ENCODE measurements around the gene PXN. TPM values are rescaled to one million over a fixed set of nuclear protein-coding genes. Genes with fewer than 3 reads are reported as not detected.

The PXN gene
- total and polyA plus RNA-seq, 5 donors from 2014 or later = 64.3 to 205 (median 78.7) TPM

DNA sequence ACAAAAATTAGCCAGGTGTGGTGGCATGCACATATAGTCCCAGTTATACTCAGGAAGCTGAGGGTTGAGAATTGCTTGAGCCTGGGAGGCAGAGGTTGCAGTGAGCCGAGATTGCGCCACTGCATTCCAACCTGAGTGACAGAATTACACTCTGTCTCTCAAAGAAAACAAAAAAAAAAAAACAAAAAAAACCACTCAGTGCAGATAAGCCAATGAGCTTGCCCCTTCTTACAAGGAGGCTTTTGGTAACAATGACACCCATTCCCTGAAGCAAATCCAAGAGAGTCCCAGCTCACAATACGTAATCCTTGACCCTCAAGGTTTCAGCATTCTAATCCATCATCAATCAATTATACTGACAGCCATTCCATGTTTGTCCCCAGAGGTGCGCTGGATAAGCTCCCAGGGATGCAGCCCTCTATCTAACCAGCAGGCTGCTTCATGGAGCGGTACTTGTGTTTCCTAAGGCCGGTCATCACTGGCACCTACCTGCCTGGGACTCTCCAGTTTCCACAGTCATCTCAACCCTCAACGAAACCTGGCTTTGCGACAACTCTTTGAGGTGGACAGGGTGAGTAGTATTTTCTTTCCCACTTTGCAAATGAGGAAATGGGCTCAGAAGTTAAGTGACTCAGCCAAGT, 83.4 kb downstream of the PXN start:
- H3K36me3 Mint-ChIP-seq = peaks cover 52% of the 10 kb centered on the region
- no peak overlapping the region for H3K27ac Mint-ChIP-seq
- Histone ChIP-seq H3K4me3 (ENCODE audit: low read depth, low read length) (no peak overlapping the region), H3K36me3 (ENCODE audit: control insufficient read depth, insufficient read depth, low read length) (peaks cover 83% of the 10 kb centered on the region), H3K27me3 (ENCODE audit: control insufficient read depth, insufficient read depth, low read length) (no peaks in the 10 kb centered on the region), H3K4me1 (ENCODE audit: control insufficient read depth, insufficient read depth, low read length, poor library complexity, severe bottlenecking) (no peaks in the 10 kb centered on the region), H3K27ac (ENCODE audit: insufficient read depth, low read length, poor library complexity, severe bottlenecking) (no peak overlapping the region), H3K9me3 (ENCODE audit: control insufficient read depth in 2 of 2, low read length in 2 of 2) (no peaks in the 10 kb centered on the region)
- H3K4me3 Mint-ChIP-seq = no peak overlapping the region
- H3K9me3 Mint-ChIP-seq = no peaks in the 10 kb centered on the region
- peaks cover 4 to 17% (median 11%) of the 10 kb centered on the region in 4 donors for H3K4me1 Mint-ChIP-seq
- ATAC-seq (ENCODE audit: low read depth in 2 of 2) (no peak), DNase-seq (no peak)
- no peaks in the 10 kb centered on the region for H3K27me3 Mint-ChIP-seq

DNA sequence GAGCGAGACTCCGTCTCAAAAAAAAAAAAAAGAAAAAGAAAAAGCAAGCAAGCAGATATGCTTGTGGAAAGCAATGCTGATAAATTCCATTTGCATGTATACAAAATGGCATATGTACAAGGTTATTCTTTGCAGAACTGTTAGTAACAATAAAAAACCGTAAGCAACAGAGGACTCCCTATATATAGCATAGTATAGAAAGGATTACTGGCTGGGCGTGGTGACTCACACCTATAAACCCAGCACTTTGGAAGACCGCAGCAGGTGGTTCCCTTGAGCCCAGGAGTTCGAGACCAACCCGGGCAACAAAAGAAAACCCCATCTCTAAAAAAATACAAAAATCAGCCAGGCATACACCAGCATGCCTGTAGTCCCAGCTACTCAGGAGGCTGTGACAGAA, 84.6 kb downstream of the PXN start:
- H3K9me3 Mint-ChIP-seq = no peaks in the 10 kb centered on the region
- DNase-seq (no peak), ATAC-seq (ENCODE audit: low read depth in 2 of 2) (no peak)
- Histone ChIP-seq H3K9me3 (ENCODE audit: control insufficient read depth in 2 of 2, low read length in 2 of 2) (no peaks in the 10 kb centered on the region), H3K4me1 (ENCODE audit: control insufficient read depth, insufficient read depth, low read length, poor library complexity, severe bottlenecking) (no peaks in the 10 kb centered on the region), H3K4me3 (ENCODE audit: low read depth, low read length) (no peak overlapping the region), H3K36me3 (ENCODE audit: control insufficient read depth, insufficient read depth, low read length) (peaks cover 83% of the 10 kb centered on the region), H3K27me3 (ENCODE audit: control insufficient read depth, insufficient read depth, low read length) (no peaks in the 10 kb centered on the region), H3K27ac (ENCODE audit: insufficient read depth, low read length, poor library complexity, severe bottlenecking) (no peak overlapping the region)
- no peaks in the 10 kb centered on the region for H3K27me3 Mint-ChIP-seq
- H3K4me3 Mint-ChIP-seq = no peak overlapping the region
- H3K27ac Mint-ChIP-seq = no peak overlapping the region
- H3K36me3 Mint-ChIP-seq = peaks cover 51% of the 10 kb centered on the region
- peaks cover 4 to 12% (median 7%) of the 10 kb centered on the region in 4 donors for H3K4me1 Mint-ChIP-seq

DNA sequence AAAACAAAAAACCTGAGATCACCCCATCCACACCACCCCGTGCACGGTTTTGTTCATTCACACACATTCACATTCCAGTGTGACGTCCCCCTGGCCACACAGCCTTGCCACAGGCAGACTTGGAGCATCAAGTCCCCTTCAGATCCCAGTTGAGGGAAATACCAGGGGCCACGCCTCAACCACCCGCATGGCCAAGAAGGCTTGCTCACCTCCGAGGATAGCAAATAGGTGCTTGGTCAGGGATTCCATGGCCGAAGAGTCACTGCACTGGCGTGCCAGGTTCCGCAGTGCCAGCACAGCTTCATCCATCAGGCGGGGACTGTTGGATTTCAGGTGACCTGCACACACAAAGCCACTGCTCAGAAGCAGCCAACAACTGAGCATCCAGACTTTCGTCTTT, 90.0 kb downstream of the PXN start:
- Mint-ChIP-seq H3K27me3 (no peaks in the 10 kb centered on the region), H3K4me3 (no peak overlapping the region), H3K36me3 (peaks cover 41% of the 10 kb centered on the region), H3K27ac (no peak overlapping the region), H3K4me1 (no peaks in the 10 kb centered on the region), H3K9me3 (no peaks in the 10 kb centered on the region)
- H3K4me1 ChIP-seq (ENCODE audit: control insufficient read depth, insufficient read depth, low read length, poor library complexity, severe bottlenecking) = no peaks in the 10 kb centered on the region
- no peaks in the 10 kb centered on the region for H3K9me3 ChIP-seq (ENCODE audit: control insufficient read depth in 2 of 2, low read length in 2 of 2)
- H3K27ac ChIP-seq (ENCODE audit: insufficient read depth, low read length, poor library complexity, severe bottlenecking) = no peak overlapping the region
- ATAC-seq (ENCODE audit: low read depth in 2 of 2) (no peak), DNase-seq (no peak)
- H3K27me3 ChIP-seq (ENCODE audit: control insufficient read depth, insufficient read depth, low read length) = no peaks in the 10 kb centered on the region
- H3K4me3 ChIP-seq (ENCODE audit: low read depth, low read length) = no peak overlapping the region
- H3K36me3 ChIP-seq (ENCODE audit: control insufficient read depth, insufficient read depth, low read length) = peaks cover 90% of the 10 kb centered on the region

DNA sequence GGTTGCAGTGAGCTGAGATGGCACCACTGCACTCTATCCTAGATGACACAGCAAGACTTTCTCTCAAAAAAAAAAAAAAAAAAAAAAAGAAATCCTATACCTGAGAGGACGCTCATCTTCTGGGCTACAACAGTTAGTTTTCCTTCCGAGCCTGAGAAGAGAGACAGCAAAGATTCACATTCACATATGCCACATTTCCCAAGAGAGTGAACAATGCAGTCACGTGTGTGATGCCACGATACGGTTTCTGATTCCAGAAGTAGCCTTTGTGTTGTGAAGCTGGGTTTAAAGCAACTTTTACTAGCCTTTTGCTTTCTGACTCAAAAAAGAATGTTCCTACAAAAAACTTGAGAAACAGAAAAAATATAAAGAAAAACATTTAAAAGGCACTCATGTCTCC, 90.5 kb downstream of the PXN start:
- ATAC-seq (ENCODE audit: low read depth in 2 of 2) (no peak), DNase-seq (no peak)
- H3K27ac Mint-ChIP-seq = no peak overlapping the region
- Histone ChIP-seq H3K27me3 (ENCODE audit: control insufficient read depth, insufficient read depth, low read length) (no peaks in the 10 kb centered on the region), H3K4me1 (ENCODE audit: control insufficient read depth, insufficient read depth, low read length, poor library complexity, severe bottlenecking) (no peaks in the 10 kb centered on the region), H3K36me3 (ENCODE audit: control insufficient read depth, insufficient read depth, low read length) (peaks cover 92% of the 10 kb centered on the region), H3K9me3 (ENCODE audit: control insufficient read depth in 2 of 2, low read length in 2 of 2) (no peaks in the 10 kb centered on the region), H3K4me3 (ENCODE audit: low read depth, low read length) (no peak overlapping the region), H3K27ac (ENCODE audit: insufficient read depth, low read length, poor library complexity, severe bottlenecking) (no peak overlapping the region)
- H3K36me3 Mint-ChIP-seq = peaks cover 44% of the 10 kb centered on the region
- H3K4me1 Mint-ChIP-seq = no peaks in the 10 kb centered on the region
- H3K4me3 Mint-ChIP-seq = no peak overlapping the region
- H3K9me3 Mint-ChIP-seq = no peaks in the 10 kb centered on the region
- H3K27me3 Mint-ChIP-seq = no peaks in the 10 kb centered on the region

DNA sequence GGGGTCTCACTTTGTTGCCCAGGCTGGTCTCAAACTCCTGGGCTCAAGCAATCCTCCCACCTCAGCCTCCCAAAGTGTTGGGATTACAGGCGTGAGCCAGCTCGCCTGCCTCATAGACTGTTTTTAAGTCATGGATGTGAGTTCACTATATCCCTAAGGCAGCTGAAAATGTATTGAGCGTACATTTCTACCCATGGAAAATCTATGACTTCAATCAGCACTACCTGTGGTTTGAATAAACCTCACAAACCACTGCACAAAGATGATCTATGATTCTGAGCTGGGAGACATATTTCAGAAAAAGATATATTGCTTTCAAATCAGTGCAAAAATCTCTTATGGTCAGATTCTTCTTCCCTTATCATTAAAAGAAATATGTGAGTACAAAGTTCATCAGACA, 93.5 kb downstream of the PXN start:
- H3K27ac ChIP-seq (ENCODE audit: insufficient read depth, low read length, poor library complexity, severe bottlenecking) = no peak overlapping the region
- H3K4me1 ChIP-seq (ENCODE audit: control insufficient read depth, insufficient read depth, low read length, poor library complexity, severe bottlenecking) = no peaks in the 10 kb centered on the region
- Mint-ChIP-seq H3K36me3 (peaks cover 33% of the 10 kb centered on the region), H3K4me3 (no peak overlapping the region), H3K4me1 (no peaks in the 10 kb centered on the region), H3K27me3 (no peaks in the 10 kb centered on the region), H3K9me3 (no peaks in the 10 kb centered on the region), H3K27ac (no peak overlapping the region)
- H3K4me3 ChIP-seq (ENCODE audit: low read depth, low read length) = no peak overlapping the region
- DNase-seq (no peak), ATAC-seq (ENCODE audit: low read depth in 2 of 2) (no peak)
- no peaks in the 10 kb centered on the region for H3K27me3 ChIP-seq (ENCODE audit: control insufficient read depth, insufficient read depth, low read length)
- no peaks in the 10 kb centered on the region for H3K9me3 ChIP-seq (ENCODE audit: control insufficient read depth in 2 of 2, low read length in 2 of 2)
- peaks cover 88% of the 10 kb centered on the region for H3K36me3 ChIP-seq (ENCODE audit: control insufficient read depth, insufficient read depth, low read length)

DNA sequence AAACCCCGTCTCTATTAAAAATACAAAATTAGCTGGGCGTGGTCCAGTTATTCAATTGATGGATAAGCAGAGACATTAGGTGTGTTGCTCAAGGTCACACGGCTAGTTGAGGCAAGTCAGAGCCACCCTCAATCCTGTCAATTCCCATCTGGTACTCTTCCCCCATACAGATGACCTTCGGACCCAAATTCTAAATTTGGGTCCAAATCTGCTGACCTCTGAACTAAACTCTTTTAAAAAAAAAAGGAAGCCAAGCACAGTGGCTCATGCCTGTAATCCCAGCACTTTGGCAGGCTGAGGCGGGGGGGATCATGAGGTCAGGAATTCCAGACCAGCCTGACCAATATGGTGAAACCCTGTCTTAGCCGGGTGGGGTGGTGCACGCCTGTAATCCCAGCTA, 94.9 kb downstream of the PXN start:
- Mint-ChIP-seq H3K4me3 (no peak overlapping the region), H3K27ac (no peak overlapping the region), H3K4me1 (no peaks in the 10 kb centered on the region), H3K36me3 (peaks cover 25% of the 10 kb centered on the region), H3K27me3 (no peaks in the 10 kb centered on the region), H3K9me3 (no peaks in the 10 kb centered on the region)
- Histone ChIP-seq H3K4me1 (ENCODE audit: control insufficient read depth, insufficient read depth, low read length, poor library complexity, severe bottlenecking) (no peaks in the 10 kb centered on the region), H3K27ac (ENCODE audit: insufficient read depth, low read length, poor library complexity, severe bottlenecking) (no peak overlapping the region), H3K27me3 (ENCODE audit: control insufficient read depth, insufficient read depth, low read length) (no peaks in the 10 kb centered on the region), H3K9me3 (ENCODE audit: control insufficient read depth in 2 of 2, low read length in 2 of 2) (no peaks in the 10 kb centered on the region), H3K4me3 (ENCODE audit: low read depth, low read length) (no peak overlapping the region), H3K36me3 (ENCODE audit: control insufficient read depth, insufficient read depth, low read length) (peaks cover 75% of the 10 kb centered on the region)
- ATAC-seq (ENCODE audit: low read depth in 2 of 2) = no peak
- no peak for DNase-seq

DNA sequence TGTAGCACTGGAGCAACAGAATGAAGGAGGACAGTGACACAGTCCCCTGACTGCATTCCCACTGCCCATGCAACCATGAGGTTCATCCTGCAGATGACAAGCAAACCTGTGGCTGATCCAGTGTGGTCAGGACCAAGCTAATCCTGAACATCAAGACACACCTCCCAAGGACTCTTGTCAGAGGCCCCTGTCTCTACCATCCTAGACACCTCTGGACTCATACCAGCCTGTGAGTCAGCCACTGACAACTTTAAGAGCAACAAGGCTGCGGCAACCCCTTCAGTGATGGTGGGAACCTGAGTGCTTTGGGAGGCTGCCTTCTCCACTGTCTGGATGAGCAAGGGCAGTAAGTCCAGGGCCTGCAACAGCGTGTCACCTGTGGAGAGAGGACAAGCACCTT, 95.6 kb downstream of the PXN start:
- Histone ChIP-seq H3K4me3 (ENCODE audit: low read depth, low read length) (no peak overlapping the region), H3K36me3 (ENCODE audit: control insufficient read depth, insufficient read depth, low read length) (peaks cover 68% of the 10 kb centered on the region), H3K27ac (ENCODE audit: insufficient read depth, low read length, poor library complexity, severe bottlenecking) (no peak overlapping the region), H3K4me1 (ENCODE audit: control insufficient read depth, insufficient read depth, low read length, poor library complexity, severe bottlenecking) (no peaks in the 10 kb centered on the region), H3K27me3 (ENCODE audit: control insufficient read depth, insufficient read depth, low read length) (no peaks in the 10 kb centered on the region), H3K9me3 (ENCODE audit: control insufficient read depth in 2 of 2, low read length in 2 of 2) (no peaks in the 10 kb centered on the region)
- ATAC-seq (ENCODE audit: low read depth in 2 of 2) (no peak), DNase-seq (no peak)
- H3K27me3 Mint-ChIP-seq = no peaks in the 10 kb centered on the region
- H3K36me3 Mint-ChIP-seq = peaks cover 25% of the 10 kb centered on the region
- H3K9me3 Mint-ChIP-seq = no peaks in the 10 kb centered on the region
- H3K27ac Mint-ChIP-seq = no peak overlapping the region
- H3K4me3 Mint-ChIP-seq = no peak overlapping the region
- H3K4me1 Mint-ChIP-seq = no peaks in the 10 kb centered on the region

DNA sequence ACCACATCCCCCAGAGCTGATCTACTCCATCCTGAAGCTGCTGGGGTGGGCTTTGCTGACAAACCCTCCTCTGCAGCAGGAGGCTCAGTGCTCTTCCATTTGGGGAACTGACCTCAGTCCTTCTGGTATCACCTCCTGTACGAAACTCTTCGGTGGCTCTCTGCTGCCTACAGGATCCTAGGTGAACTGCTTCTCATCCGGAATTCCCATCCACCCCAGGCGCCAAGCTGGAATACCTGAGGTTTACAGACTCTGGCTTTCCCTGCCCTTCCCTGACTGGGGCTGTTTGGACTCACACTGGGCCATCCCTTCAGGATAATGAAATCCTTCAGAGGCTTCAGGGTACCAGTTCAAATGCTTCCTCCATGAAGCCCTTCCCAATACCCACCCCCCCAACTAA, 97.2 kb downstream of the PXN start:
- Histone ChIP-seq H3K36me3 (ENCODE audit: control insufficient read depth, insufficient read depth, low read length) (peaks cover 67% of the 10 kb centered on the region), H3K9me3 (ENCODE audit: control insufficient read depth in 2 of 2, low read length in 2 of 2) (no peaks in the 10 kb centered on the region)
- peaks cover 18% of the 10 kb centered on the region for H3K36me3 Mint-ChIP-seq

More for the DNA sequence above, 97.2 kb downstream of the PXN start:
- no peak overlapping the region for H3K4me3 Mint-ChIP-seq
- no peaks in the 10 kb centered on the region for H3K4me1 Mint-ChIP-seq
- H3K27ac Mint-ChIP-seq = no peak overlapping the region
- H3K4me1 ChIP-seq (ENCODE audit: control insufficient read depth, insufficient read depth, low read length, poor library complexity, severe bottlenecking) = no peaks in the 10 kb centered on the region
- no peaks in the 10 kb centered on the region for H3K9me3 Mint-ChIP-seq
- no peak overlapping the region for H3K27ac ChIP-seq (ENCODE audit: insufficient read depth, low read length, poor library complexity, severe bottlenecking)
- no peak overlapping the region for H3K4me3 ChIP-seq (ENCODE audit: low read depth, low read length)
- no peaks in the 10 kb centered on the region for H3K27me3 Mint-ChIP-seq
- DNase-seq (no peak), ATAC-seq (ENCODE audit: low read depth in 2 of 2) (no peak)
- H3K27me3 ChIP-seq (ENCODE audit: control insufficient read depth, insufficient read depth, low read length) = no peaks in the 10 kb centered on the region
